ENCODE measurements around the gene SLAMF1.
"Not testable (repeated sequence)": the region's sequence is repeated elsewhere in the genome, so short reads cannot be mapped to it uniquely, and the experiment has no call there.

SLAMF1 gene, protein sequence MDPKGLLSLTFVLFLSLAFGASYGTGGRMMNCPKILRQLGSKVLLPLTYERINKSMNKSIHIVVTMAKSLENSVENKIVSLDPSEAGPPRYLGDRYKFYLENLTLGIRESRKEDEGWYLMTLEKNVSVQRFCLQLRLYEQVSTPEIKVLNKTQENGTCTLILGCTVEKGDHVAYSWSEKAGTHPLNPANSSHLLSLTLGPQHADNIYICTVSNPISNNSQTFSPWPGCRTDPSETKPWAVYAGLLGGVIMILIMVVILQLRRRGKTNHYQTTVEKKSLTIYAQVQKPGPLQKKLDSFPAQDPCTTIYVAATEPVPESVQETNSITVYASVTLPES

DNA sequence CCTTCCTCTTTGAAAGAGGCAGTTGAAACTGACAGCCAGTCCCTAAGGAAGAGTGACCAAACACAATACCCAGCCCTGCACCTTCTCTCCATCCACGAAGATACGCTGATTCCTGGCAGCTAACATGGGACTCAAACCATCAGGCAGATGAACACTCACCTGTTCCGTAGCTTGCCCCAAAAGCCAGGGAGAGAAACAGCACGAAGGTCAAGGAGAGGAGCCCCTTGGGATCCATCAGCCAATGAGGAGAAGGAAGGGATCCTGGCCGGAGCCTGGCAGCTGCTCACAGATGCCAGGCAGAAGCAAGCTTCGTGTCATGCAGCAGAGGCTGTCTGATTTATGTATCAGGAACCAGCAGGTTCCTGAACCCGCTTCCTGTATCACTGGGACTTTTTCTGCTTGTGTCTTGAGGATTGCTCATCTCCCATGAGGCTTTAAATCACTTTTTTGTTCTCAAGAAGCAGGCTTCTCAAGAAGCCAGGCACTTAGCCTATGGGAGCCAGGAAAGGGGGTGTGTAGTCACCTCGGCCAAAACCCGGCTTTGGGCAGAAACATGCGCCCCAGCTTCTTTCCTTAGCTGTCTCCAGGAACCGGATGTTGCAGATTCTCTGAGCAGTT, at the start of gene SLAMF1:
Gene SLAMF1, minus strand, starts transcription at position 334 of the 618 bp plus-strand sequence. Its CDS starts 99 bp downstream, at position 235.
- no peak for DNase-seq (ENCODE audit: low read depth)

DNA sequence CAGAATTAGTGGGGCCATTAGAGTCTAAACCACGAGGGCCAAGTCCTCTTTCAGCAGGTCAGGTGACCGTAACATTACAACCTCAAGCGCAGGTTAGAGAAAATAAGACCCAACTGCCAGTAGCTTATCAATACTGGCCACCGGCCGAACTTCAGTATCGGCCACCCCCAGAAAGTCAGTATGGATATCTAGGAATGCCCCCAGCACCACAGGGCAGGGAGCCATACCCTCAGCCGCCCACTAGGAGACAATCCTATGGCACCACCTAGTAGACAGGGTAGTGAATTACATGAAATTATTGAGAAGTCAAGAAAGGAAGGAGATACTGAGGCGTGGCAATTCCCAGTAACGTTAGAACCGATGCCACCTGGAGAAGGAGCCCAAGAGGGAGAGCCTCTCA, 45.5 kb upstream of the SLAMF1 start:
- not testable (repeated sequence) for DNase-seq (ENCODE audit: low read depth)

DNA sequence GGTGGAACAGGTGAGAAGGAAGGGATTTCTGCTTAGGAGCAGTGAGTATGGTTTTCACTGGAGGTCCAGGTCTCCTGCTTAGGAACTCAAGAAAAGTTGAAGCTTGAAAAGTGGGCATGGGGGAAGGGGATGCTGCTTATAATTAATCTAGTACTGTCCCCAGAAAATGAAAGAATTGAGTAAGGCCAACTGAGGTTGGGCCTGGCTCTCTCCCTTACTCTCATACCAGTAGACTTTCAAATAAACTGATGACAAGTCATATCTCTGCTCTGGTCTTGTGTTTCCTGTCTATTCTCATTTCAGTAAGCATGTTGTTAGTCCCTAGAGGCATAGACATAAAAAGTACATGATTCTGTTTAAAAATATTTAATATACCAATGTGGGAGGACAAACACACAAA, 38.4 kb upstream of the SLAMF1 start:
- no peak for DNase-seq (ENCODE audit: low read depth)

DNA sequence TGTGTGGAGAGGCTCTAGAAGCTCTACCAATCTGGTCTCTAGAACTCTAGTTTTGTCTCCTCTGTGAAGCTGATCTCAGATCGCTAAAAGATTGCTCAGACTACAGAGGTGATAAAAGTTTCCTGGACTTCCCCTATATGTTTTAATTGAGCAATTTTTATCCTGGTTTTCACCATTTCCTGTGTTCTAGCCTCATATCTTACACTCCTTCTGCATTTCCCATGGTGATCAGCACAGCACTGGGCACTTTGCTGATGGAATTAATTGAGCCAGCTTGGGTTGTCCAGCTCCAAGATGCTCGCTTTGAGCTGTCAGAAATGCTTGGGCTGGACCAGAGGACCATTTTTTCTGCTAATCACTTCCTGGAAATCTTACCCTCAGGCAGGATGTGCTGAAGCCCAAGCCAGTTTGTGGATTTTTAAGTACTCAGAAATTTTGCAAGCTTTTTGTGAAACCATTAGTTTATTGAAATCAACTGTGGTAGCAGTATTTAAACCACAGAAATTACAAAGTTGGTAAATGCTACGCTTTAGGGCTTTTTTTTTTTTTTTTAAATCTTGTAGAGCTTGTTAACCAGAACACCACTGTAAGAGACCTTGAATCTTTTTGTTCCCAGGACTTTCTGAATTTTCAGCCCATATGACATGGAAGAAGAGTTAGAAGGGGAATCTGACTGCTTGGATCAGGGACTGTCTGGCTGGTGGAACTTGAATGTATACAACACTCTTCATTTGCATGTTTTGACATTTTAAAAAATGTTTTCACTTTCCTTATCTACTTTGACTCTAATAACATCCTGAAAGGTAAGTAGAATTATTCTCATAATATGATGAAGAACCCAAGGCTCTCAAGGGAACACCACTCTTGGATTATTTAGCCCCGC, 36.4 kb upstream of the SLAMF1 start:
- no peak for DNase-seq (ENCODE audit: low read depth)

DNA sequence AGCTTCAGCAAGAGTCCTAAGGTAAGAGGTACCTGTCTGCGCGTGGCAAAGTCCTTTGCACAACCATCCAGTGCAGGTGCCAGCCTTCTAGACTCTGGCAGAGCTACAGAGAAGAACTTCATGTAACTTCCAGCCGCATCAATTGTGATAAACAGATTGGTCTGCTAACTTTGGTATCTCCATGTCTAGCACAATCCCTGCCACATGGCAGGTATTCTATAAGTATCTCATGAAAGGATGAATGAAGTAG, 35.0 kb upstream of the SLAMF1 start:
- DNase-seq (ENCODE audit: low read depth) = no peak

DNA sequence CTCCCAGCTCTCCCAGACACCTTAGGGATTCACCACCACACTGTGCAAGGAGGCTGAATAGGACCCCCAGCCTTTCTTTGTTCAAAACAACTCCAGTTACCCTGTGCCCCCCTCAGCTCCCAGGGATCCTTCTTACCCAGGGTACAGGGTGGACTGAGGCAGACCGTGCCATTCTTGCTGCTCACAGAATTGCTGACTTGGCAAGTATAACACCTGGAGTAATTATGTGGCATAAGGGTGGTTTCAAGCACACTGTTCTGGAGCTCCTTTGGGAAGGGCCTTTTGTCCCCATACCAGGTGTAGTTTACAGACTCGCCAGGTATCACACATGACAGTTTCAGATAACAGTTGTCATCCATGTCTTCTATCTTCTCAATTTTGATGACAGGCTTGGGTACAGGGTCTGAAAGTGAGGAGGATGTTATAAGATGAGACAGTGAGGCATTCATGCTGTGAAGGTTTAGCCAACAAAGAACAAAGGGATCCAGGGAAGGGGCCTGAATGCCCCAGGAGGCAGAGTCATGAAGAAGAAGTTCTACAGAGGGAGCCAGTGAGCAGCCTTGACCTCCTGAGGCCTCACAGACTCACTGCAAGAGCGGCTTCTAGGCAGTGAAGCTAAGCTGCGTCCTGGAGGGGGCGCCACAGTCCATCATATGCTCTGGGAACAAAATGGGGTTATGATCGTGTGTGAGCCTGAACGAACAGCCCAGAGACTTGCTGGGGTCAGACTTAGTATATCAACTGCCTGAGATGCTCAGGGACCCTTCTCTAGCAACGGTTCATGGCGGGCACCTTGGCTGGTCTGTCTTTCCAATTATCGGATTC, 34.4 kb upstream of the SLAMF1 start:
- DNase-seq (ENCODE audit: low read depth) = peak; percentile 77

DNA sequence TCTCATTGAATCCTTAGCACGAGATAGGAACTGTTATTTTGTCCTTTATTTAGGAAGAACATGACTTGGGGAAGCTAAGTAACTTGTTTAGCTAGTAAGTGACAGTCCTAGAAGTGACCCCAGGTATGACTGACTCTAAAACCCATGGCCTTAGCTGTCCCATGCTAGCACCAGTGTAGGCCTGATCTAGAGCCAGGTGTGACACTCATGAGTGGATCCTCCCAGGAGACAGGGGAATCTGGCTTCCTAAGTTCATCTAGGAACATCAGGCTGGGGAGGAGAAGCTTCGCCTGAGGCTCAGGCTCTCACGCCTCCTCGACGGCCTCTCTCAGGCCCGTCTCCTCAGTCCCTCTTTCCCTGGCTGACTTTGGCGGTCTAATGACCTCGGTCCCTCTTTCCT, 33.6 kb upstream of the SLAMF1 start:
- no peak for DNase-seq (ENCODE audit: low read depth)

DNA sequence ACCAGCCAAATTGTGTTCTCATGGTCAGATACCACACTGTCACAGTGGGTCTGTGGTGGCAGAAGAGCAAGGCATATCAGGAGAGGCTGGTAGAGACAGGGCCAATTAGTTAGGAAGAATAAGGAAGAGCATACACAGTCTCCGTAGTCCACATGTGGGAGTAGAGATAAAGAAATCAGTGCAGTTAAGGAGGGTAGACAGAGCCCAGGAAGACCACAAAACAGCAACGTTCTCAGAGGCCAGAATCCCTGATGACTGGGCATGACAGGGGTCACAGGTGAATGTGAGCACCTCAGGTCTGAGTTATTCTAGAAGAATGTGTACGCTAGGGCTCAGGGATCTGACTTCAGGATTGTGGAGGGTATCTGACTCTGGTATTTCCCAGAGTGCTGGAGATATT, 33.0 kb upstream of the SLAMF1 start:
- DNase-seq (ENCODE audit: low read depth) = no peak

DNA sequence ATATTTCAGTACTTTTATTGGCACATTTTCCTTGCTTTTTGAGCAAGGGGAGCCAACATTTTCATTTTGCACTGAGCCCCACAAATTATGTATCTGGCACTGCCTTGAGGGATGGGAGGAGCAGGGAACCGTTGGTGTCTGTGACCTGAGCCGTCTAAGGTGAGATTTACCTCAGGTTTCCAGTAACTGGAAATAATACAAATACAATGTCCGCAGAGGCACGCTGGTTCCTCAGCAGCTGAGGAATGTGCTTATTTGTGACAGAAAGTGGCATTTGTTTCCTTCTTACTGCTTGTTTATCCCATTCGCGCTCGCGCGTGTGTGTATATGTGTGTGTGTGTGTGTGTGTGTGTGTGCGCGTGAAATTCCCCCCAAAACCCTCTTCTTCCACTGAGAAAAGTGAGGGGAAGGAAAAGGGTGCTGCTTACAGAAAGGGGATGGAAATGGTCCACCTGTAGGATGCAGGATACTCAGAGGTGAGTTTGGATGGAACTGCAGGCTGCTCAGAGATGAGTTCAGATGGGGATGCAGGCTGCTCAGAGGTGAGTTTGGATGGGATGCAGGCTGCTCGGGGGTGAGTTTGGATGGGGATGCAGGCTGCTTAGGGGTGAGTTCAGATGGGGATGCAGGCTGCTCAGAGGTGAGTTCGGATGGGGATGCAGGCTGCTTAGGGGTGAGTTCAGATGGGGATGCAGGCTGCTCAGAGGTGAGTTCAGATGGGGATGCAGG, 30.2 kb upstream of the SLAMF1 start:
- DNase-seq (ENCODE audit: low read depth) = no peak

DNA sequence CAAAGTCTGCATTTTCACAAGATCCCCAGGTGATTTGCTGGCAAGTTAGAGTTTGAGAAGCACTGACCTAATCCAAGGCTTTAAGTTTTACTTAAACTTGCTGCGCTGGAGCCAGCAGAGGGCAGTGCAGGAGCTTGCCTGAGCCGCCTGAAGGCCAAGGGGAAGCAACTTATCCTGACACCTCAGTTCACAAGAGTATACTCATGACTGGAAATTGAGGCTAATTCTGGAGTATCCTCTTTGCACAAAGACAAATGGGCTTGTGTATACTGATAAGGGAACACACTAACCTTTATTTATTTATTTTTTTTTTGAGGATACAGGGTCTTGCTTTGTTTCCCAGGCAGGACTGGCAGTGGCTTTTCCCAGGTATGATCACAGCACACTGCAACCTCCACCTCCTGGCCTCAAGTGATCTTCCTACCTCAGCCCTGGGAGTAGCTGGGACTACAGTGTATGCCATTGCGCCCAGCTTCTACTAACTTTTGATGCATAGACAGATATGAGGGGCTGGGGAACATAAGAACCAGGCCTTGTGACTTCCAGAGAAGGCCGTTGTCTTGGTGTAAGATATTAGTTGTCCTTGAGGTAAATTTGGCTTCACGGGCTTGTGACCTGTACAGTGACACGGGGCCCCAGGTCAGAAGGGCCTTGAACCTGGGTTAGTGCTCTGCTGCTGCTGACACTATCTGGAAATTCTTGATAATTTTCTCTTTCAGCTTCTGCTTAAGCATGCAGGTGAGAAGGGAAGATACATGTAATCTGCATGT, 29.0 kb upstream of the SLAMF1 start:
- peak; percentile 62 for DNase-seq (ENCODE audit: low read depth)

DNA sequence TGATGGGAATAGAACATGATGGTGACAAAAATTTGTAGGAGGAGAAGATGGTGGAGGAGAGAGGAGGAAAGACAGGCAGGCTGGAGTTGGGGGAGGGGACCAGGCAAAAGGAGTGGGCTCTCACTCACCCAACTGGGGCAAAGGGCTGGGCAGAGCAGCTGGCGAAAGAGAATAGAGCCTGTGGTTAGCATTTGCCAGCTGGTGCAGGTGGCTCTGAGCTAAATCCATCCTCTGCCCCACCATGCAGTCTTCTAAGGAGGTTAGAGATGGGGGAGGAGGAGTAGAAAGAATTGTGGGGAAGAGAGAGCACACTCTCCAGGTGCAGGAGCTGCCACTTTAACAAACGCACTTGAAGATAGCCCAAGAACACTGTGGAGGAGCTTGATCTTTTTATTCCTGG, 27.6 kb upstream of the SLAMF1 start:
- no peak for DNase-seq (ENCODE audit: low read depth)

DNA sequence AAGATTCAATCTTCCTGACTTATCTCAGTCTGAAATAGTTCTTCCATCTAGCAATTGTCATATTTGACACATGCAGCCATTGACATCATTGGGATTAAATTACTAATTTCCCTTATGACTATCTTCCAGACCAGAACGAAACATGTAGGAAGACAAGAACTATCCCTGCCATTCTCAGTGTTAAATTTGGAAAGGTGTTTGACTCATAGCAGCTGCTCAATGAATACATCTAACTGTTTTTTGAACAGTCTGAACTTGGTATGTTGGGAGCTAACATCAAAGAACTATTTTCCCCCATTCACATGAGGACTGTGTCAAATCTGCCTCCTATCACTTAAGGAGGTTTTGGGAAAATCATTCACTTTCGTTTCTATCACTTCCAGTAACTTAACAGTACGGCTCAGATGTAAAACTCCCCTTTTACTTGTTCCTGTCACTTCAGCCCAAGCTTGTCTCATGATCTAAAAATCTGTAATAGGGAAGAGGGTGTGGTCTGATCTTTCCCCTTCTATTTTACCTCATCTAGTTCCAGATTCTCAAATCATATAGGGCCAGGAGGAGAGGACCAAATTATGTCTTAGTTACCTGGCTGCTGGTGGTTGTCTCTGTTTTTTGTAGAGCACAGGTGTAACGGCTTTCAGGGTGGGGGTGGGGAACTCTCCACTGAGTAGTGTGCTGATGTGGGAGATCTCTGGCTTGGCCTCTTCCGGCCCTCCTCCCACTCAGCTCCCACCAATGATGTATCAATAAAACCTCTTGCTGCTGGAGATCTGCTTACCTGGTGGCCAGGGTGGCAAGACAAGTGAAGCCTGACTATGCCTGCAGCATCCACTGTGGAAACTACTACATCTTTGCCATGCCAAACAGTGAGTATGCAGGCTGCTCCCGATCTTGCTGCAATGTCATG, 26.2 kb upstream of the SLAMF1 start:
- no peak for DNase-seq (ENCODE audit: low read depth)

DNA sequence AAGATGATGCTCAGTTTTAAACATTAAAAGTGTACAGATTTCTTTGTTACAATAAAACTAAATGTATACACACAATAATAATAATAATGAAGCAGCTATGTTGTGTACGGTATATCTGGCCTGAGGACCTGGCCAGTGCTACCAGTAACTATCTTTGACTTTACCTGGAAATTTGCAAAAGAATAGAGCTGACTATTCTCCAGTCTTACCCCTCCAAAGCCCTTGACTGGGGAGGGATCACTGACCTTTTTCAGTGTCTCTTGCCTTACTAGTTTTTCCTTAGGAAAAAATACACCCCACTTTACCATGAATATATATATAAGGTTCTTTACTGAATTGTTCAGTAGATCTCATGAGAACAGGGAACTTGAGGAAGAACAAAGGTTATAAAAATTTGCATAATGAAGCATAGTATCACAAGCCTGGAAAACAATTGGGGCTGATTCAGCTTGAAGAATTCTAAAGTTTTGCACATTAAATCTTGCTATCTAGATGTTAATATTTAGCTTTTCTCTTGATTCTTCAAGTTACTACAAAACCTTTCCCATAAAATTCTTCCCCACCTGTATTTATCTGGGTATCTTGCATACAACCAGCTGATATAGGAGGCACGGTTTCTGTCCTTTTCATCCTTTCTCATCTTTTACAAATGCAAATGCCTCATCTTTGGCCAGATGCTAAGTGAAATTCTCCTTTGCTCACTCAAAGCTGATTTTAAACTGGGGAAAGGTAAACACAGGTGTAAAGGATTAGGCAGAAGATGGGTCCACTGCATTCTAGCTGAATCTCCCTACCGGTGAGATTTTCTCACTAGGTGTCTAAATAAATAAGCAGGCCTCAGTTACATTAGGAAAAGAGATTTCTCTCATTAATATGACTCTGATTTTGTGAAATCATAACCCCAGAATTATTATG, 25.0 kb upstream of the SLAMF1 start:
- no peak for DNase-seq (ENCODE audit: low read depth)

DNA sequence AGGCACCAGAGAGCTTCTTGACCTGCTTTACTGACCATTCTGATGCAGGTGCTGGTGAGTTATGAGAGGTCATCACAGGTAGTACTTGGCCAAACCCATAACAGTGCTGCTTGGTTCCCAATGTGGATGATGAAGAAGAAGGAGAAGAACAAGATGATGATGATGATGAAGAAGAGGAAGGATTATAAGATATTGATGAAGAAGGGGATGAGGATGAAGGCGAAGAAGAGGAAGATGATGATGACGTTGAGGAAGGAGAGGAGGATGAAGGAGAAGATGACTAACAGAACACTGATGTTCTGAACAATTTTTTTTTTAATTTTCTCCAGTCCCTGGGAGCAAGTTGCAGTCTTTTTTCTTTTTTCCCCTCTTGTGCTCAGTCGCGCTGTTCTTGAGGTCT, 23.9 kb upstream of the SLAMF1 start:
- DNase-seq (ENCODE audit: low read depth) = no peak

DNA sequence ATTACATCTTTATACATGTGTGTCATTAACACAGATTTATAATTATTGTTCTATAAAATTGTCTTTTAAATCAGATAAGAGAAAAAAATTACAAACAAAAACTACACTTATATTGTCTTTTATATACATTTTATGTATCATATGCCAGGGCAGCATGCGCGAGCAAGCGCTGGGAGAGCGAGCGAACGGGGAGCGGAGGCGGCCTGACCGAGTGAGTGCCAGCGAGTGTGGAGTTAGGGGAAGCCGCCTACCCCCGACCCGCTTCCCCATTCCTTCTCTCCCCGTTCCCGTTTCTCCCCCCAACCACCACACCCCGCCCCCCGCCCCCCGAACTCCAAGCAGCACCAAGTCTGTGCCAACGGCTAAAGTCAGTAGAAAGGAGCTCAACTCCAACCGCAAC, 23.0 kb upstream of the SLAMF1 start:
- DNase-seq (ENCODE audit: low read depth) = no peak

DNA sequence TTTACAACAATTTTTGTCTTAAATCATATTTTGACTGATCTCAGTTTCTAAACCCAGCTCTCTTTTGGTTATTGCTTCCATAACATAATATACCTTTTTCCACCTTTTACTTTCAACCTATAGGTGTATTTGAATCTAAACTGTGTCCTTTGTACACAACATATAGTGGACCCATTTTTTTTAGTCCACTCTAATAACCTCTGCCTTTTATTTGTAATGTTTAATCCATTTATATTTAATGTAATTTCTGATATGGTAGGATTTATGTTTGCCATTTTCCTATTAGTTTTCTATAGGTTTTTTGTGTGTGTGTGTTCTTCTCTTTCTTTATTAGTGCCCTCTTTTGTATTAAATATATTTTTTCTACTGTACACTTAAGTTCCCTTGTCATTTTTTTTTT, 22.4 kb upstream of the SLAMF1 start:
- DNase-seq (ENCODE audit: low read depth) = no peak

DNA sequence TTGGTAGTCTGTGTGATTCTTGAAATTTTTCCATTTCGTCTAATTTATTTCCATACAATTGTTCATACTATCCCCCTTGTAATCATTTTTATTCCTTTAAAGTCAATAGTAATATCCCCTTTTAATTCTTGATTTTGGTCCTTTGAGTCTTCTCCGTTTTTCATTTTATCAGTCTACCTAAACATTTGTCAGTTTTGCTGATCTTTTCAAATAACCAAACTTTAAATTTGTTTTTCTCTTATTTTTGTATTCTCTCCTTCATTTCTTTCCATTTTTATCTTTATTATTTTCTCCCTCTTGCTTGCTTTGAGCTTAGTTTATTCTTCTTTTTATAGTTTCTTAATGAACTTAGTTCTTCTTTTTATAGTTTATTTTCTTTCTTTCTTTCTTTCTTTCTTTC, 21.1 kb upstream of the SLAMF1 start:
- DNase-seq (ENCODE audit: low read depth) = no peak

DNA sequence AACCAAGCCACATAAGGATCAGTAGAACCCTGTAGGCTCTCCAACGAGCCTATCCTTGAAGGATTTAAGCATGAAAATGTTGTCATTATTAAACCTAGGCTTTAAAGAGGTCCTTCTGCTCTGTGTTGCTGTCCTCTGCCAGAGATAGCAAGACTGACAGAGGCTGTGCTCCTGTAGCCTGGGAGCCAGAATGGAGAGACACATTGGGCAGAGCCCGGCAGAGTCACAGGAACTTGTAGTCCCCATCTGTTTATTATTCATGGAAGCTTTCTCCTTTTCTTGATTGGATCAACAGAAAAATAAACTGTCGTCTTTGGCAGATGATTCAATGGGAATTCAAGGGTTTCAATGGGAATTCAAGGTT, 19.2 kb upstream of the SLAMF1 start:
- no peak for DNase-seq (ENCODE audit: low read depth)

Data from stimulated activated CD8-positive, alpha-beta memory T cell treated with anti-CD3 and anti-CD28 coated beads, Interleukin-12 subunit alpha, Interleukin-12 subunit beta, amount 100 ng/mL, for 1 hour (primary cell).